Activated T-helper 2 cell treated with anti-CD3 and anti-CD28 coated beads, Interferon-gamma antibody, Interleukin-2, Interleukin-4, amounts not matched to agents 10 μg/mL and 5 μg/mL and 100 μg/mL, durations not matched to agents 14 hours and 24 hours and 36 hours (primary cell): Measurements from ENCODE around the gene PRKAG3. TPM values are rescaled to one million over a fixed set of nuclear protein-coding genes. Genes with fewer than 3 reads are reported as not detected.

Experiments used
- DNase-seq: peaks from one replicate; pipeline ENCODE4 v3.0.0; 2021; ENCODE audit warnings: low spot score
- H3K27ac Mint-ChIP-seq: one replicate; pipeline ENCODE4 v1.8.0; 2021; ENCODE audit warnings: mixed read lengths
- H3K27me3 Mint-ChIP-seq: one replicate; pipeline ENCODE4 v1.8.0; 2021; ENCODE audit warnings: low read depth, mixed read lengths
- H3K36me3 Mint-ChIP-seq: one replicate; pipeline ENCODE4 v1.8.0; 2021; ENCODE audit warnings: low read depth, mixed read lengths
- H3K4me1 Mint-ChIP-seq: one replicate; pipeline ENCODE4 v1.8.0; 2021; ENCODE audit warnings: low read depth, mixed read lengths
- H3K4me3 Mint-ChIP-seq: one replicate; pipeline ENCODE4 v1.8.0; 2021; ENCODE audit warnings: low read depth, mild to moderate bottlenecking, moderate library complexity, mixed read lengths
- H3K9me3 Mint-ChIP-seq: one replicate; pipeline ENCODE4 v1.8.0; 2021; ENCODE audit warnings: mixed read lengths
- intact Hi-C: fragments of 100-400 bp; cut with micrococcal nuclease; formaldehyde crosslinking; loops from one replicate; pipeline ENCODE4 v1.15.1; 2023
- total RNA-seq: library from RNA; stranded (reverse); gene quantifications from 2 replicates; pipeline ENCODE4 v1.2.3, GENCODE V29; 2022

Gene PRKAG3
- total RNA-seq, 1 donor from 2014 or later, result not detected

GRCh38 chr2:218827701-218828476, 3.7 kb downstream of the PRKAG3 start:
- DNase-seq, result no peak
- Mint-ChIP-seq H3K9me3 (no peaks in the 10 kb centered on the region), H3K27ac (no peak overlapping the region), H3K4me1 (no peaks in the 10 kb centered on the region), H3K4me3 (no peak overlapping the region), H3K27me3 (peaks cover 8% of the 10 kb centered on the region), H3K36me3 (no peaks in the 10 kb centered on the region)
- intact Hi-C loops, result no loop called here

GRCh38 chr2:218826791-218827190, 4.8 kb downstream of the PRKAG3 start:
- H3K9me3 Mint-ChIP-seq, result no peaks in the 10 kb centered on the region
- no peaks in the 10 kb centered on the region for H3K36me3 Mint-ChIP-seq
- H3K4me3 Mint-ChIP-seq, result no peak overlapping the region
- no peak for DNase-seq
- H3K27ac Mint-ChIP-seq, result no peak overlapping the region
- intact Hi-C loops, result no loop called here
- peaks cover 1% of the 10 kb centered on the region for H3K27me3 Mint-ChIP-seq
- H3K4me1 Mint-ChIP-seq, result no peaks in the 10 kb centered on the region

GRCh38 chr2:218824004-218824403, 7.6 kb downstream of the PRKAG3 start:
- DNase-seq, result no peak
- no peaks in the 10 kb centered on the region for H3K4me1 Mint-ChIP-seq
- no peak overlapping the region for H3K27ac Mint-ChIP-seq
- no peak overlapping the region for H3K4me3 Mint-ChIP-seq
- no peaks in the 10 kb centered on the region for H3K27me3 Mint-ChIP-seq
- intact Hi-C loops, result no loop called here
- H3K9me3 Mint-ChIP-seq, result no peaks in the 10 kb centered on the region
- no peaks in the 10 kb centered on the region for H3K36me3 Mint-ChIP-seq

- Mint-ChIP-seq H3K4me3 (no peak overlapping the region), H3K4me1 (no peaks in the 10 kb centered on the region), H3K9me3 (no peaks in the 10 kb centered on the region), H3K27me3 (no peaks in the 10 kb centered on the region), H3K36me3 (no peaks in the 10 kb centered on the region), H3K27ac (no peak overlapping the region)
- intact Hi-C loops, result no loop called here
- no peak for DNase-seq
Observed at GRCh38 chr2:218823196-218823855, 8.3 kb downstream of the PRKAG3 start.

GRCh38 chr2:218822622-218823021, 9.0 kb downstream of the PRKAG3 start:
- Mint-ChIP-seq H3K36me3 (no peaks in the 10 kb centered on the region), H3K4me3 (no peak overlapping the region), H3K27ac (no peak overlapping the region), H3K27me3 (peaks cover 2% of the 10 kb centered on the region), H3K9me3 (no peaks in the 10 kb centered on the region), H3K4me1 (no peaks in the 10 kb centered on the region)
- no peak for DNase-seq
- intact Hi-C loops, result no loop called here

DNA sequence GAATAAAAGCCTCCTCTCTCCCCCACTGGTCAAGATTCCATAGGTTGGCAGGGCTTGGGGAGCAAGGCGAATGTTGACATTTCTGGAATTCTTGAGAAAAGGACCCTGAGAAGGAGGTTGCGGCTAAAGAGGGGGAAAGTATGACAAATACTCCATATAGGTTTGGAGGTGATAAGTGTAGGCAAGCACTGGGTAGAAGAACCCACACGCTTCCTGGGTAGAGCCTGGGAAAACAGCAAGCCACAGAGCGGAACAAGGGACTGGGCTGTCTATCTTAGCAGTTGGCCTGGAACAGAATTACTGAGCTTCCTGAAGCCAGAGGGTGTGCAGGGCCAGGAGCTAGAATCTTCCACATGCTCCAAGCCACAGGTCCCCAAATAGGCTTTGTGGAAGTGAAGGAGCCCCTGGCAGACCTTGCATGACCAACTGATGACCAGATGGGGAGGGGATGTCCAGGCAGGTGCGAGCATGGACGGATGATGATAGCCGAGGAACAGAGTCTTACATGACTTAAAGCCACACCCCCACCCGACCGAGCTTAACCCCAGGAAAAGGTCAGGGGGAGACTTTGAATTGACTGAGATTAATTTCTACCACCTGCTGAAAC, 9.9 kb downstream of the PRKAG3 start:
- Mint-ChIP-seq H3K36me3 (no peaks in the 10 kb centered on the region), H3K4me3 (no peak overlapping the region), H3K27me3 (peaks cover 6% of the 10 kb centered on the region), H3K4me1 (no peaks in the 10 kb centered on the region), H3K9me3 (no peaks in the 10 kb centered on the region), H3K27ac (no peak overlapping the region)
- no peak for DNase-seq
- intact Hi-C loops, result no loop called here

GRCh38 chr2:218820746-218821369, 10.7 kb downstream of the PRKAG3 start:
- Mint-ChIP-seq H3K36me3 (no peaks in the 10 kb centered on the region), H3K9me3 (no peaks in the 10 kb centered on the region), H3K4me1 (no peaks in the 10 kb centered on the region), H3K4me3 (no peak overlapping the region), H3K27me3 (peaks cover 10% of the 10 kb centered on the region), H3K27ac (no peak overlapping the region)
- no peak for DNase-seq
- intact Hi-C loops, result no loop called here

GRCh38 chr2:218819093-218819492, 12.5 kb downstream of the PRKAG3 start:
- no peak overlapping the region for H3K27ac Mint-ChIP-seq
- no peaks in the 10 kb centered on the region for H3K4me1 Mint-ChIP-seq
- H3K27me3 Mint-ChIP-seq, result peaks cover 10% of the 10 kb centered on the region
- intact Hi-C loops, result no loop called here
- no peaks in the 10 kb centered on the region for H3K9me3 Mint-ChIP-seq
- no peaks in the 10 kb centered on the region for H3K36me3 Mint-ChIP-seq
- no peak overlapping the region for H3K4me3 Mint-ChIP-seq
- DNase-seq, result no peak

- H3K27ac Mint-ChIP-seq, result no peak overlapping the region
Observed at GRCh38 chr2:218816561-218817011, 15.0 kb downstream of the PRKAG3 start.

DNA sequence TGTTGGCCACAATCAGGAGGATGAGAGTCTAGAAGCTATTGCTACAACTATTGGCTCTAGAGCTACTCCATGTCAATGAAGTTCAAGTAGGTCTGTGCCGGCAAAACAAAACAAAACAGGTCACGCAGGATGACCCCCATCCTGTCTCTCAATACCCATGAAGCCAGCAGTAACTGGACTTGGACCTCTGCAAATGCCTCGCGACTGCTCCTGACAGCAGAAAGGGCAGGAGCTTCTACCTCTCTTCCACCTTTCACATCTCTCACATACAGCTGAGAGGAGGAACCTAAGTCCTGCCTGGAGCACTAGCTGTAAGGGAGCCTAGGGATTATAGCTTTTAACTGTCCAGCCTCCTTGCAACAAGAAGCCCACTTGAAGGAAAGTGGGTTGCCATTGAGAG, 16.0 kb downstream of the PRKAG3 start:
- H3K36me3 Mint-ChIP-seq, result no peaks in the 10 kb centered on the region
- H3K27ac Mint-ChIP-seq, result no peak overlapping the region
- intact Hi-C loops, result no loop called here
- peaks cover 10% of the 10 kb centered on the region for H3K27me3 Mint-ChIP-seq
- H3K4me3 Mint-ChIP-seq, result no peak overlapping the region
- H3K9me3 Mint-ChIP-seq, result no peaks in the 10 kb centered on the region
- no peak for DNase-seq
- H3K4me1 Mint-ChIP-seq, result no peaks in the 10 kb centered on the region

More at GRCh38 chr2:218816561-218817011, 15.0 kb downstream of the PRKAG3 start:
- no peaks in the 10 kb centered on the region for H3K9me3 Mint-ChIP-seq
- H3K4me1 Mint-ChIP-seq, result no peaks in the 10 kb centered on the region
- H3K4me3 Mint-ChIP-seq, result no peak overlapping the region
- intact Hi-C loops, result no loop called here
- H3K27me3 Mint-ChIP-seq, result peaks cover 10% of the 10 kb centered on the region
- DNase-seq, result no peak
- H3K36me3 Mint-ChIP-seq, result no peaks in the 10 kb centered on the region

DNA sequence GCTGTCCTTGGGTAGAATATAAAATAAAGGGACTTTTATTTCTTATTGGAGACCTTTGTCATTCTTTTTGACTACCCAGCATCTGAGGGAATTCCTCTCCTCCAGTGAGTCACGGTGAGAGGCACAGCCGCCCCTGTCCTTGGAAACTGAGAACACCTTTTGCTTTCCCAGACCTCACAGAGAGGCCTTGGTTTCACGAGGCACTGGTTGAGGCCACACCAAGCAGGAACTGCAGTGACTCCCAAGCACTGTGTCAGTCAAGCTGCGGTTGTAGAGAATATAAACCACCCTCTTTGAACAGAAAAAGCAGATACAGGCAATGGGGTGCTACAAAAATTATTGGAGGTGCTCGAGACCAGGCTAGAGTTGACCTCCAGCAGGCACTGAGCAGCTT, 16.4 kb downstream of the PRKAG3 start:
- Mint-ChIP-seq H3K36me3 (no peaks in the 10 kb centered on the region), H3K9me3 (no peaks in the 10 kb centered on the region), H3K27ac (no peak overlapping the region), H3K4me1 (no peaks in the 10 kb centered on the region), H3K27me3 (peaks cover 10% of the 10 kb centered on the region), H3K4me3 (no peak overlapping the region)
- intact Hi-C loops, result no loop called here
- no peak for DNase-seq

- Mint-ChIP-seq H3K4me1 (no peaks in the 10 kb centered on the region), H3K9me3 (no peaks in the 10 kb centered on the region), H3K27ac (no peak overlapping the region), H3K36me3 (no peaks in the 10 kb centered on the region), H3K4me3 (no peak overlapping the region), H3K27me3 (peaks cover 10% of the 10 kb centered on the region)
- intact Hi-C loops, result no loop called here
- DNase-seq, result no peak
Observed at GRCh38 chr2:218814540-218815243, 16.9 kb downstream of the PRKAG3 start.
